H1 (cell line): ENCODE measurements around the gene MEGF11. TPM values are rescaled to one million over a fixed set of nuclear protein-coding genes. Genes with fewer than 3 reads are reported as not detected.

Source experiments
- polyA plus RNA-seq, 7 experiments: library from polyadenylated mRNA; depleted of rRNA in 3 of 7; stranded (reverse) in 5 of 7; unstranded in 2 of 7; fragments of >200 nt in 5 of 7; fragments of 200-250 nt in 2 of 7; gene quantifications; 1 replicate in 5 of 7; 2 replicates in 1 of 7; 4 replicates in 1 of 7; pipeline versions ENCODE4 v1.2.1 to v1.2.3, GENCODE V29; 2011 to 2013; ENCODE audit warnings: missing spikeins in 2 of 7, mixed read lengths in 2 of 7
- total RNA-seq: library from RNA; stranded (reverse); fragmentation: NEBNext Ultra II Directional; extraction: Animal tissue kit (Norgen Biotek cat#: 25700); gene quantifications from 2 replicates; pipeline ENCODE4 v1.2.1, GENCODE V29; 2021
- TF ChIP-seq, protein P1 (sequence below): fragments of 300-600 bp; sonication (generic); IDR thresholded peaks from 2 replicates; pipeline ENCODE4 v1.7.1; 2012; ENCODE audit warnings: low read length, moderate library complexity, mild to moderate bottlenecking, inconsistent platforms; ENCODE audit not compliant: insufficient replicate concordance
- TF ChIP-seq, protein P2 (sequence below): IDR thresholded peaks from 2 replicates; pipeline ENCODE4 v1.6.1; 2012; ENCODE audit warnings: inconsistent platforms

Gene MEGF11
- total and polyA plus RNA-seq, 2 of the 8 experiments (the other 6 are each of a cell fraction or from before 2014, with no cell fraction given) = 4.4 to 4.8 TPM

DNA sequence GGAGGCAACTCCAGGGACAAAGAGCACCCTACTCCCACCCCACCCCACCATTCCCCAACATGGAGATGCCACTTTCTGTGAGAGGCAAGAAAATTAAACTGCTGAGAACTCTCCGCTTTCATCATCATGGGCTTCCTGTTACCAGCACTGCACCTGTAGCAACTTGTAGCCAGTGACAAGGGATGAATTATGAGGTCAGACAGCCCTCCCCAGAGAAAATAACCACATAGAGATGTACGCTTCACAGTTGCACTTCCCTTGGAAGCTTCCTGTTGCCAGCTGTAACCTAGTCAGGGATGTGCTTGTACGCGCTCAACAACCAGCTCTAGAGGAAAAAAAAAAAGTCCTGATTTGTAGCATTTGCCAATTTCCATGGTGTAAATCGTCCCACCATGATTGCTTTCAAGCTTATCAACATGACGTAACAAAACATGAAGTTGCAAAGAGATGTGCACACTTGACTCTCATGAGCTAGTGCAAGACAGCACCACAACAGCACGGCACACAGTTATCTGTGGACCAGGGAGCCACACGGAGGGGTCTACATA, 238.8 kb downstream of the MEGF11 start (continued):
- TF ChIP-seq, protein P1, sequence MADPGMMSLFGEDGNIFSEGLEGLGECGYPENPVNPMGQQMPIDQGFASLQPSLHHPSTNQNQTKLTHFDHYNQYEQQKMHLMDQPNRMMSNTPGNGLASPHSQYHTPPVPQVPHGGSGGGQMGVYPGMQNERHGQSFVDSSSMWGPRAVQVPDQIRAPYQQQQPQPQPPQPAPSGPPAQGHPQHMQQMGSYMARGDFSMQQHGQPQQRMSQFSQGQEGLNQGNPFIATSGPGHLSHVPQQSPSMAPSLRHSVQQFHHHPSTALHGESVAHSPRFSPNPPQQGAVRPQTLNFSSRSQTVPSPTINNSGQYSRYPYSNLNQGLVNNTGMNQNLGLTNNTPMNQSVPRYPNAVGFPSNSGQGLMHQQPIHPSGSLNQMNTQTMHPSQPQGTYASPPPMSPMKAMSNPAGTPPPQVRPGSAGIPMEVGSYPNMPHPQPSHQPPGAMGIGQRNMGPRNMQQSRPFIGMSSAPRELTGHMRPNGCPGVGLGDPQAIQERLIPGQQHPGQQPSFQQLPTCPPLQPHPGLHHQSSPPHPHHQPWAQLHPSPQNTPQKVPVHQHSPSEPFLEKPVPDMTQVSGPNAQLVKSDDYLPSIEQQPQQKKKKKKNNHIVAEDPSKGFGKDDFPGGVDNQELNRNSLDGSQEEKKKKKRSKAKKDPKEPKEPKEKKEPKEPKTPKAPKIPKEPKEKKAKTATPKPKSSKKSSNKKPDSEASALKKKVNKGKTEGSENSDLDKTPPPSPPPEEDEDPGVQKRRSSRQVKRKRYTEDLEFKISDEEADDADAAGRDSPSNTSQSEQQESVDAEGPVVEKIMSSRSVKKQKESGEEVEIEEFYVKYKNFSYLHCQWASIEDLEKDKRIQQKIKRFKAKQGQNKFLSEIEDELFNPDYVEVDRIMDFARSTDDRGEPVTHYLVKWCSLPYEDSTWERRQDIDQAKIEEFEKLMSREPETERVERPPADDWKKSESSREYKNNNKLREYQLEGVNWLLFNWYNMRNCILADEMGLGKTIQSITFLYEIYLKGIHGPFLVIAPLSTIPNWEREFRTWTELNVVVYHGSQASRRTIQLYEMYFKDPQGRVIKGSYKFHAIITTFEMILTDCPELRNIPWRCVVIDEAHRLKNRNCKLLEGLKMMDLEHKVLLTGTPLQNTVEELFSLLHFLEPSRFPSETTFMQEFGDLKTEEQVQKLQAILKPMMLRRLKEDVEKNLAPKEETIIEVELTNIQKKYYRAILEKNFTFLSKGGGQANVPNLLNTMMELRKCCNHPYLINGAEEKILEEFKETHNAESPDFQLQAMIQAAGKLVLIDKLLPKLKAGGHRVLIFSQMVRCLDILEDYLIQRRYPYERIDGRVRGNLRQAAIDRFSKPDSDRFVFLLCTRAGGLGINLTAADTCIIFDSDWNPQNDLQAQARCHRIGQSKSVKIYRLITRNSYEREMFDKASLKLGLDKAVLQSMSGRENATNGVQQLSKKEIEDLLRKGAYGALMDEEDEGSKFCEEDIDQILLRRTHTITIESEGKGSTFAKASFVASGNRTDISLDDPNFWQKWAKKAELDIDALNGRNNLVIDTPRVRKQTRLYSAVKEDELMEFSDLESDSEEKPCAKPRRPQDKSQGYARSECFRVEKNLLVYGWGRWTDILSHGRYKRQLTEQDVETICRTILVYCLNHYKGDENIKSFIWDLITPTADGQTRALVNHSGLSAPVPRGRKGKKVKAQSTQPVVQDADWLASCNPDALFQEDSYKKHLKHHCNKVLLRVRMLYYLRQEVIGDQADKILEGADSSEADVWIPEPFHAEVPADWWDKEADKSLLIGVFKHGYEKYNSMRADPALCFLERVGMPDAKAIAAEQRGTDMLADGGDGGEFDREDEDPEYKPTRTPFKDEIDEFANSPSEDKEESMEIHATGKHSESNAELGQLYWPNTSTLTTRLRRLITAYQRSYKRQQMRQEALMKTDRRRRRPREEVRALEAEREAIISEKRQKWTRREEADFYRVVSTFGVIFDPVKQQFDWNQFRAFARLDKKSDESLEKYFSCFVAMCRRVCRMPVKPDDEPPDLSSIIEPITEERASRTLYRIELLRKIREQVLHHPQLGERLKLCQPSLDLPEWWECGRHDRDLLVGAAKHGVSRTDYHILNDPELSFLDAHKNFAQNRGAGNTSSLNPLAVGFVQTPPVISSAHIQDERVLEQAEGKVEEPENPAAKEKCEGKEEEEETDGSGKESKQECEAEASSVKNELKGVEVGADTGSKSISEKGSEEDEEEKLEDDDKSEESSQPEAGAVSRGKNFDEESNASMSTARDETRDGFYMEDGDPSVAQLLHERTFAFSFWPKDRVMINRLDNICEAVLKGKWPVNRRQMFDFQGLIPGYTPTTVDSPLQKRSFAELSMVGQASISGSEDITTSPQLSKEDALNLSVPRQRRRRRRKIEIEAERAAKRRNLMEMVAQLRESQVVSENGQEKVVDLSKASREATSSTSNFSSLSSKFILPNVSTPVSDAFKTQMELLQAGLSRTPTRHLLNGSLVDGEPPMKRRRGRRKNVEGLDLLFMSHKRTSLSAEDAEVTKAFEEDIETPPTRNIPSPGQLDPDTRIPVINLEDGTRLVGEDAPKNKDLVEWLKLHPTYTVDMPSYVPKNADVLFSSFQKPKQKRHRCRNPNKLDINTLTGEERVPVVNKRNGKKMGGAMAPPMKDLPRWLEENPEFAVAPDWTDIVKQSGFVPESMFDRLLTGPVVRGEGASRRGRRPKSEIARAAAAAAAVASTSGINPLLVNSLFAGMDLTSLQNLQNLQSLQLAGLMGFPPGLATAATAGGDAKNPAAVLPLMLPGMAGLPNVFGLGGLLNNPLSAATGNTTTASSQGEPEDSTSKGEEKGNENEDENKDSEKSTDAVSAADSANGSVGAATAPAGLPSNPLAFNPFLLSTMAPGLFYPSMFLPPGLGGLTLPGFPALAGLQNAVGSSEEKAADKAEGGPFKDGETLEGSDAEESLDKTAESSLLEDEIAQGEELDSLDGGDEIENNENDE = no peak
- TF ChIP-seq, protein P2, sequence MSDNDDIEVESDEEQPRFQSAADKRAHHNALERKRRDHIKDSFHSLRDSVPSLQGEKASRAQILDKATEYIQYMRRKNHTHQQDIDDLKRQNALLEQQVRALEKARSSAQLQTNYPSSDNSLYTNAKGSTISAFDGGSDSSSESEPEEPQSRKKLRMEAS = no peak
- TF ChIP-seq, all 59 proteins: peak for 0
